Liver (tissue), 3 donors: ENCODE data around the gene PTK6.

Experiments used
- EGR1 ChIP-seq, 2 donors: IDR thresholded peaks; 2 replicates each; pipeline ENCODE4 v1.6.1; 2016 to 2018; ENCODE audit warnings: antibody characterized with exemption in 2 of 2, low read depth in 2 of 2
- FOXA1 ChIP-seq: IDR thresholded peaks from 2 replicates; pipeline ENCODE4 v1.6.1; 2016; ENCODE audit warnings: antibody characterized with exemption
- GABPA ChIP-seq, 2 donors: IDR thresholded peaks in 1 of 2; conservative IDR thresholded peaks in 1 of 2; 2 replicates each; pipeline ENCODE4 v1.6.1; 2016; ENCODE audit warnings: antibody characterized with exemption in 2 of 2, mild to moderate bottlenecking in 1 of 2, moderate library complexity in 1 of 2
- JUND ChIP-seq, 2 donors: IDR thresholded peaks; 2 replicates each; pipeline ENCODE4 v1.6.1; 2016; ENCODE audit warnings: antibody characterized with exemption in 2 of 2
- RAD21 ChIP-seq, 2 donors: IDR thresholded peaks; 2 replicates each; pipeline ENCODE4 v1.6.1; 2016; ENCODE audit warnings: antibody characterized with exemption in 2 of 2, mild to moderate bottlenecking in 2 of 2
- RXRA ChIP-seq, 2 donors: IDR thresholded peaks; 2 replicates each; pipeline ENCODE4 v1.6.1; 2017 to 2018; ENCODE audit warnings: antibody characterized with exemption in 2 of 2, mild to moderate bottlenecking in 1 of 2
- SP1 ChIP-seq: IDR thresholded peaks from 2 replicates; pipeline ENCODE4 v1.6.1; 2018; ENCODE audit warnings: antibody characterized with exemption, mild to moderate bottlenecking
- TAF1 ChIP-seq: conservative IDR thresholded peaks from 2 replicates; pipeline ENCODE4 v1.6.1; 2016; ENCODE audit warnings: antibody characterized with exemption, mild to moderate bottlenecking
- YY1 ChIP-seq: IDR thresholded peaks from 2 replicates; pipeline ENCODE4 v1.6.1; 2016; ENCODE audit warnings: antibody characterized with exemption, mild to moderate bottlenecking
- TF ChIP-seq, protein P1 (sequence below): IDR thresholded peaks from 2 replicates; pipeline ENCODE4 v1.6.1; 2016; ENCODE audit warnings: antibody characterized with exemption, mild to moderate bottlenecking
- TF ChIP-seq, protein P2 (sequence below): fragments of 150-350 bp; IDR thresholded peaks from 2 replicates; pipeline ENCODE4 v1.5.1; 2017; ENCODE audit warnings: improper control_type of control experiment, low read depth, low read length; ENCODE audit not compliant: missing input control
- donor health status: healthy.
- donor health status: healthy.

DNA sequence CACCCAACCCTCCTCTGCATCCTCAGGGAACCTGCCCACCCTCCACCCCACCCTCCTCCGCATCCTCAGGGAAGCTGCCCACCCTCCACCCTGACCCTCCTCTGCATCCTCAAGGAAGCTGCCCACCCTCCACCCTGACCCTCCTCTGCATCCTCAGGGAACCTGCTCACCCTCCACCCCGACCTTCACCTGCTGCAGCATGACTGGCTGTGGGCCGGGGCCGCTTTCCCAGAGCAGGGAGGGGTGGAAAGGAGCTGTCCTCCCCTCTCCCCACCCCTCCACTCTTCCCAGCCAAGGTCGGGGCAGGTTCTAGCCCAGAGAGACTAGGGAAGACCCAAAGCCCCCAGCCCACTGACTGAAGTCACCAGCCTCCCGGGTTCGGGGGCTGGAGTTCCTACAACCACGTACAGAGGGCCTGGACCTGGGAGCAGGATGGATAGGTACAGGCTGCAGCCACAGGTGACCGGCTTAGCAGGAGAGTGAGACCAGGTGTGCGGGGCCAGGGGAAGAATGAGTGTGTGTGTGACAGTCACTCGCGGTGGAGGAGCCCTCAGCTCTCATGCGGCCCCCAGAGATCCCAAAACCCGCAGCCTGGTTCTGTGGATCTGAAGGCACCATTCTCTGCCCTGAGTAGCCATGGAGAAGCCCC lies 49.9 kb downstream of the PTK6 start:
- TF ChIP-seq, protein P1, sequence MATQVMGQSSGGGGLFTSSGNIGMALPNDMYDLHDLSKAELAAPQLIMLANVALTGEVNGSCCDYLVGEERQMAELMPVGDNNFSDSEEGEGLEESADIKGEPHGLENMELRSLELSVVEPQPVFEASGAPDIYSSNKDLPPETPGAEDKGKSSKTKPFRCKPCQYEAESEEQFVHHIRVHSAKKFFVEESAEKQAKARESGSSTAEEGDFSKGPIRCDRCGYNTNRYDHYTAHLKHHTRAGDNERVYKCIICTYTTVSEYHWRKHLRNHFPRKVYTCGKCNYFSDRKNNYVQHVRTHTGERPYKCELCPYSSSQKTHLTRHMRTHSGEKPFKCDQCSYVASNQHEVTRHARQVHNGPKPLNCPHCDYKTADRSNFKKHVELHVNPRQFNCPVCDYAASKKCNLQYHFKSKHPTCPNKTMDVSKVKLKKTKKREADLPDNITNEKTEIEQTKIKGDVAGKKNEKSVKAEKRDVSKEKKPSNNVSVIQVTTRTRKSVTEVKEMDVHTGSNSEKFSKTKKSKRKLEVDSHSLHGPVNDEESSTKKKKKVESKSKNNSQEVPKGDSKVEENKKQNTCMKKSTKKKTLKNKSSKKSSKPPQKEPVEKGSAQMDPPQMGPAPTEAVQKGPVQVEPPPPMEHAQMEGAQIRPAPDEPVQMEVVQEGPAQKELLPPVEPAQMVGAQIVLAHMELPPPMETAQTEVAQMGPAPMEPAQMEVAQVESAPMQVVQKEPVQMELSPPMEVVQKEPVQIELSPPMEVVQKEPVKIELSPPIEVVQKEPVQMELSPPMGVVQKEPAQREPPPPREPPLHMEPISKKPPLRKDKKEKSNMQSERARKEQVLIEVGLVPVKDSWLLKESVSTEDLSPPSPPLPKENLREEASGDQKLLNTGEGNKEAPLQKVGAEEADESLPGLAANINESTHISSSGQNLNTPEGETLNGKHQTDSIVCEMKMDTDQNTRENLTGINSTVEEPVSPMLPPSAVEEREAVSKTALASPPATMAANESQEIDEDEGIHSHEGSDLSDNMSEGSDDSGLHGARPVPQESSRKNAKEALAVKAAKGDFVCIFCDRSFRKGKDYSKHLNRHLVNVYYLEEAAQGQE, result no peak
- TF ChIP-seq, protein P2, sequence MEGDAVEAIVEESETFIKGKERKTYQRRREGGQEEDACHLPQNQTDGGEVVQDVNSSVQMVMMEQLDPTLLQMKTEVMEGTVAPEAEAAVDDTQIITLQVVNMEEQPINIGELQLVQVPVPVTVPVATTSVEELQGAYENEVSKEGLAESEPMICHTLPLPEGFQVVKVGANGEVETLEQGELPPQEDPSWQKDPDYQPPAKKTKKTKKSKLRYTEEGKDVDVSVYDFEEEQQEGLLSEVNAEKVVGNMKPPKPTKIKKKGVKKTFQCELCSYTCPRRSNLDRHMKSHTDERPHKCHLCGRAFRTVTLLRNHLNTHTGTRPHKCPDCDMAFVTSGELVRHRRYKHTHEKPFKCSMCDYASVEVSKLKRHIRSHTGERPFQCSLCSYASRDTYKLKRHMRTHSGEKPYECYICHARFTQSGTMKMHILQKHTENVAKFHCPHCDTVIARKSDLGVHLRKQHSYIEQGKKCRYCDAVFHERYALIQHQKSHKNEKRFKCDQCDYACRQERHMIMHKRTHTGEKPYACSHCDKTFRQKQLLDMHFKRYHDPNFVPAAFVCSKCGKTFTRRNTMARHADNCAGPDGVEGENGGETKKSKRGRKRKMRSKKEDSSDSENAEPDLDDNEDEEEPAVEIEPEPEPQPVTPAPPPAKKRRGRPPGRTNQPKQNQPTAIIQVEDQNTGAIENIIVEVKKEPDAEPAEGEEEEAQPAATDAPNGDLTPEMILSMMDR, result no peak
- TF ChIP-seq YY1 (no peak), FOXA1 (no peak), RXRA (IDR thresholded peaks at IDR 0.05) (no peak), TAF1 (no peak), EGR1 (IDR thresholded peaks at IDR 0.05; ENCODE audit: low read depth in 2 of 2) (no peak), RAD21 (IDR thresholded peaks at IDR 0.05) (no peak), GABPA (IDR thresholded peaks at IDR 0.05 in 1 of 2, conservative IDR thresholded peaks at IDR 0.05 in 1 of 2) (no peak), SP1 (no peak), JUND (IDR thresholded peaks at IDR 0.05) (no peak)
